Esophagus (tissue), 2 donors: Measurements from ENCODE around the gene MRPL57. TPM values are rescaled to one million over a fixed set of nuclear protein-coding genes. Genes with fewer than 3 reads are reported as not detected.
"Not testable (repeated sequence)": the region's sequence is repeated elsewhere in the genome, so short reads cannot be mapped to it uniquely, and the experiment has no call there.

Source experiments
- H3K27ac ChIP-seq, 2 donors: one replicate each; pipeline ENCODE4 v1.5.1; 2013; ENCODE audit warnings: low read depth in 2 of 2, mild to moderate bottlenecking in 2 of 2, inconsistent platforms in 1 of 2, low read length in 1 of 2, moderate library complexity in 1 of 2
- H3K27me3 ChIP-seq, 2 donors: one replicate each; pipeline ENCODE4 v1.6.1; 2013; ENCODE audit warnings: low read length in 2 of 2, control low read depth in 1 of 2, mild to moderate bottlenecking in 1 of 2; ENCODE audit not compliant: insufficient read depth in 2 of 2, control insufficient read depth in 1 of 2
- H3K36me3 ChIP-seq, 2 donors: one replicate each; pipeline ENCODE4 v1.6.1; 2013; ENCODE audit warnings: low read length in 1 of 2; ENCODE audit not compliant: control insufficient read depth in 2 of 2, insufficient read depth in 2 of 2
- H3K4me1 ChIP-seq, 2 donors: one replicate each; pipeline ENCODE4 v1.6.1; 2013; ENCODE audit warnings: low read length in 1 of 2; ENCODE audit not compliant: control insufficient read depth in 2 of 2, insufficient read depth in 2 of 2
- H3K4me3 ChIP-seq, 2 donors: one replicate each; pipeline ENCODE4 v1.5.1; 2013; ENCODE audit warnings: low read length in 2 of 2, mild to moderate bottlenecking in 2 of 2, low read depth in 1 of 2, moderate library complexity in 1 of 2
- H3K9me3 ChIP-seq, 2 donors: one replicate each; pipeline ENCODE4 v1.6.1; 2013; ENCODE audit warnings: mild to moderate bottlenecking in 2 of 2, low read depth in 1 of 2, low read length in 1 of 2, moderate library complexity in 1 of 2; ENCODE audit not compliant: control insufficient read depth in 2 of 2, insufficient read depth in 1 of 2
- WGBS, 2 donors: extraction: QIAGEN DNeasy Blood & Tissue Kit; methylation state at CpG; one replicate each; pipeline ENCODE4 v1.1.7; 2013; 5-methylcytosine and 5-hydroxymethylcytosine counted together
- polyA plus RNA-seq, 2 donors: library from polyadenylated mRNA; stranded (reverse); fragments of 200-250 nt; gene quantifications; one replicate each; pipeline ENCODE4 v1.2.3, GENCODE V29; 2013
- donor health status: healthy with polysubstance abuse.
- donor health status: Bipolar disorder and iron deficiency.

The MRPL57 gene
- polyA plus RNA-seq, 2 donors = 22.7 to 25.0 TPM

- Histone ChIP-seq H3K4me1 (peaks cover 0 to 2% of the 10 kb centered on the region in 2 donors), H3K27ac (no peak overlapping the region), H3K4me3 (no peak overlapping the region), H3K9me3 (no peaks in the 10 kb centered on the region), H3K27me3 (no peaks in the 10 kb centered on the region), H3K36me3 (no peaks in the 10 kb centered on the region)
- whole genome bisulfite sequencing, 2 donors = 77 to 88% methylated on average over 2 of the region's 2 CpGs
These were observed 5.2 kb downstream of the MRPL57 start for GRCh38 chr13:21181671-21182070.

GRCh38 chr13:21186410-21186809, 10.0 kb downstream of the MRPL57 start:
- not testable (repeated sequence) for H3K9me3 ChIP-seq, H3K36me3 ChIP-seq, H3K27ac ChIP-seq, H3K4me1 ChIP-seq, H3K27me3 ChIP-seq, H3K4me3 ChIP-seq
- 92 to 100% methylated on average over 4 to 25 of the region's 35 CpGs for WGBS, 2 donors

- not testable (repeated sequence) for H3K4me3 ChIP-seq, H3K4me1 ChIP-seq, H3K27me3 ChIP-seq, H3K27ac ChIP-seq, H3K36me3 ChIP-seq, H3K9me3 ChIP-seq
- 70 to 76% methylated on average over 2 of the region's 2 CpGs for WGBS, 2 donors
These were observed 18.3 kb downstream of the MRPL57 start for GRCh38 chr13:21194756-21195155.

- WGBS, 2 donors = 77 to 80% methylated on average over 9 of the region's 9 CpGs
- H3K4me1 ChIP-seq, H3K36me3 ChIP-seq, H3K9me3 ChIP-seq, H3K27ac ChIP-seq, H3K4me3 ChIP-seq, H3K27me3 ChIP-seq: not testable (repeated sequence)
These were observed 21.3 kb downstream of the MRPL57 start for GRCh38 chr13:21197606-21198225.

GRCh38 chr13:21198391-21198790, 21.9 kb downstream of the MRPL57 start:
- not testable (repeated sequence) for H3K36me3 ChIP-seq, H3K9me3 ChIP-seq, H3K27me3 ChIP-seq, H3K27ac ChIP-seq, H3K4me3 ChIP-seq, H3K4me1 ChIP-seq
- 78 to 83% methylated on average over 4 of the region's 4 CpGs for WGBS, 2 donors

- H3K27me3 ChIP-seq, H3K4me3 ChIP-seq, H3K36me3 ChIP-seq, H3K27ac ChIP-seq, H3K9me3 ChIP-seq, H3K4me1 ChIP-seq: not testable (repeated sequence)
These were observed 25.2 kb downstream of the MRPL57 start for GRCh38 chr13:21201456-21202190.

- H3K27me3 ChIP-seq = no peaks in the 10 kb centered on the region
- no peaks in the 10 kb centered on the region for H3K4me1 ChIP-seq
- H3K27ac ChIP-seq = no peak overlapping the region
- no peaks in the 10 kb centered on the region for H3K36me3 ChIP-seq
- no peaks in the 10 kb centered on the region for H3K9me3 ChIP-seq
- H3K4me3 ChIP-seq = no peak overlapping the region
- WGBS, 2 donors = 50 to 57% methylated on average over 3 of the region's 3 CpGs
These were observed 26.5 kb downstream of the MRPL57 start for GRCh38 chr13:21202767-21203531.

GRCh38 chr13:21208652-21209154, 32.2 kb downstream of the MRPL57 start:
- WGBS, 2 donors = 85 to 86% methylated on average over 3 of the region's 3 CpGs
- Histone ChIP-seq H3K4me3 (no peak overlapping the region), H3K4me1 (no peaks in the 10 kb centered on the region), H3K27me3 (peaks cover 0 to 3% of the 10 kb centered on the region in 2 donors), H3K36me3 (no peaks in the 10 kb centered on the region), H3K9me3 (no peaks in the 10 kb centered on the region), H3K27ac (no peak overlapping the region)

- WGBS, 2 donors = 85% methylated on average over 7 of the region's 7 CpGs
- H3K27me3 ChIP-seq = peaks cover 0 to 3% of the 10 kb centered on the region in 2 donors
These were observed 35.8 kb downstream of the MRPL57 start for GRCh38 chr13:21212138-21212775.

More at GRCh38 chr13:21212138-21212775, 35.8 kb downstream of the MRPL57 start:
- Histone ChIP-seq H3K4me1 (no peaks in the 10 kb centered on the region), H3K9me3 (no peaks in the 10 kb centered on the region), H3K27ac (no peak overlapping the region), H3K36me3 (no peaks in the 10 kb centered on the region), H3K4me3 (no peak overlapping the region)
